RPMI8226 (cell line): ENCODE measurements around the gene DHX16.

Experiments
- DNase-seq: peaks from one replicate; pipeline ENCODE4 v3.0.0-alpha.2; 2015

The DHX16 gene

DNA sequence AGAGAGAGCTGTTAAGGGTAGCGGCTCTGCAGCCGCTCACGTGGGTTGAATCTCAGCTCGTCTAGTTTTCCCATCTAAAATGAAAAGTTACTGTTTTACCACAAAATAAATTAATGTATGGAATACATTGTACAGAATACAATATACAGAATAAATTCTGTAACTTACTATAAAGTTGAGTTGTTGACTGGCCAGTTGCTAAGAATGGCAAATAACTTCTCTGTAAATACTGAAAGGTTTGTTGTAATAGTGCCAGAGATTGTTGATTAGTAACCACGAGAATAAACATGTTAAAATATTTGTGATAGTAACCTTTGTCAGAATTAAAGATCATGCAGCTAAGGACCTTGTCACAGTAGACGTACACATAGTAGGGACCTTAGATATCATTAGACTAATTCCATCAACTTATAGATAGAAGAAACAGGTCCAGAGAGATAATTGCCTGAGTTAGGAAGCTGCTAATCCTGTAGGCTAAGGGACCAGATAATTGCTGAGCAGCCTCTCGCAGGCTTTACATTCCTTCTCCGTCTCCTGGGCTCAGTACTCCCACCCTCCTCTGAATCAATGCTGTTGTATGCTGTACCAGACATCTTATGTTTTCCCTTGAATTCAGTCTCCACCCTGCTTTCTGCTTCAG is 18.5 kb upstream of the DHX16 start:
- DNase-seq = no peak

DNA sequence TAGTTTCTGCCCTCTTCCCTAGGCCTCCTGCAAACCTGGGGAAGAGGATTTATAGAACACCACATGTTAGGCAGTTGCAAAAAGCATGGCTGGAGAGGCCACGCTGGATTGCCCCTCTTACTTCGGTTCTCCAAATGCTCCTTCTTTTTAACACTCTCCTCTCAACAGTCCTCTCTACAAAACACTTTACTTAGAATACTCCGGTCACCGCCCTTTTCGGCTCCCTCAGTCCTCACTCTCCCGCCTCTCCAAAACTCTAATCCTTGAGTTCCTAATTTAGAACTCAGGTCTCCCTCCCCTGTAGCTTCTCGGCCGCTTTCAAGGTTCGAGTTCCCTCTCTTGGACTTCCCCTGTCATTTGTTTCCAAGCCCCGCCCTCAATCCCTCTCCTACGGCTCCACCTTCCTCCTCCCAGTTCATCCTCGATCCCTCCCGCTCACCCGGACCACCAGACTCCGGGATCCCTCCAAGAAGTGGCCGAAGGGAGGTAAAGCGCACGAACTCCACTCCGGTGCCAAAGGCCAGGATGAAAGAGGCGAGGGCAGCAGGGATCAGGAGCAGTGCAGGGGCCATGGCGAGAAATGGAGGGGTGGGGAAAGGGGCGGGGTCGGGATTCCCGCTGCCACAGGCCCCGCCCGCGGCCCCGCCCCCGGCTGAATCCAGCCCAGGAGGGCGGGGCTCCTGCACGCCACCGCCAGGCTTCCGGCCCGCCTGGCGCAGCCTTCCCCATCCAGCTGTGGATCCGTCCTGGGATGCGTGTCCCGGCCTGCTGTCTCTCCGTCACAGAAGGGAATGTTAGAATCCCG is 17.8 kb upstream of the DHX16 start, which contains the start of gene NRM:
NRM (minus strand) TSS at position 582 of the 805 bp plus-strand sequence; CDS start at position 572, 10 bp downstream.
- DNase-seq = peak; percentile 91

DNA sequence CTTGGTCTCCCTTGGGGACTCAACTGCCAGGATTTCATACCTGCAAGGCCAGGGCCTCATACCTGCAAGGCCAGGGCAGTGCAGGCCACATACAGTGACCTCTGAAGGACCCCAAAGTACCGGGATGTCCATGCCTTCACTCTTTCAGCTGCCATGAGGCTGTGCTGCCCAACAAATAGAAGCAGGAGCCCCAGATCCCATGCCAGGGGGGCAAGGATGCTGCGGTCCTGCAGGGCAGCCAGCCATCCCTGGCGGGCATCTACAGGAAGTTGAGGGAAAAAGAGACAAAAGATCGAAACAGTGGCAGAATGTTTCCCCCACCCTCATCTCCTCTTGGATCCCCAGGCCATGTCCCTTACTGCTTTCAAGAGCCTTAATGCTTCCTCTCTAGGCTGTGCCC is 17.2 kb upstream of the DHX16 start:
- no peak for DNase-seq

DNA sequence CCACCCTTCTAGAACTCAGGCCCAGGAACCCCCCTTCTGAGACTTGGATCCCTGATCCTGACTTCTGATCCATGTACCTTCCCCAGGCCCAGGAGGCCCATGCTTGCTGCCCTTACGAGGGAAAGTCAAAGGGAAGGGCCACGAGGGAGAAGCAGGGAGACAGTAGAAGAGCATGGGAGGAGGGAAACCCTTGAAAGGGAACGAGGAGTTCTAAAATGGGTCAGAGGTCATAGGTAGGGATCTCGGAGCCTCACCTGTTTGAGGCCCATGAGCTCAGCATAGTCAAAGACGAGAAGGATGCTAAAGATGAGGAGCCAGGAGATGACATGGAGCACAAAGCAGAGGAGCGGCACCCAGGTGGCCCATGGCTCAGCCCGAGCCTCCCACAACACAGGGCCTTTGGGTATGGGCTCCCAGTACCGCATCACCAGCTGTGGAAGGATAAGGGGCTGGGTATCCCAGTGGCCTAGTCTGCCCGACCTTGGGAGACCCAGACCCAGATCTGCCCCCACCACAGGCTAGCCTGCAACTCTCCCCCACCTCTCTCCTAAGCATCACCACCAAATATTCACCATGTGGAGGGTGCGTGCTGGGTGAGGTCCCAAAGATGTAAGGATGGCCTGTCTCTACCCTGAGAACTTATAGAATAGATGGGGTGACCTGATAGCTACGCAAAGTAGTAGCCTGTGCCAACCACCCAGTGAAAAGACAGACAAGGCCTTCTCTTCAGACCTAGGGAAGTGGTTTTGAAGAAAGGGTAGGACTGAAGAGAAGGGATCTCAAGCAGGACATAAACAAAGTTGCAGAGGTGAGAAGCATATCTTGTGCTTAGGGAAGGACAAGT is 16.4 kb upstream of the DHX16 start:
- no peak for DNase-seq

DNA sequence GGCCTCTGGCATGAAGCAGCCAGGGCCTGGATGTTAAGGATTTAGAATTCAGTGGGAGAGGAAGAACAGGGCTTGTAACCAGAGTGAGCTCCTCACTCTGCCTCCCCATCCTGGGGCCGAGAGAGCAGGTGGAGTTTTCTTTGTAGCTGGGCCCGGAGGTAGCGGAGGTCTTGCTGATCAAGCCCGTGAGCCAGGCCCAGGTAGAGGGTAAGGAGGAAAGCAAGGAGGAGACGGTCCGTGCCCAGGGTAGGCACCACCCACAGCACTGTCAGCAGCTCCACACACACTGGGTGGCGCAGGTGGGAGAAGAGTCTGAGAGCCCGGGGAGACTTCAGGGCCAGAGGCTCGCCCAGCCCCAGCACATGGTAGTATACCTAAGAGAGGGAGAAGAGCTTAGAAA is 15.8 kb upstream of the DHX16 start:
- peak; percentile 25 for DNase-seq

DNA sequence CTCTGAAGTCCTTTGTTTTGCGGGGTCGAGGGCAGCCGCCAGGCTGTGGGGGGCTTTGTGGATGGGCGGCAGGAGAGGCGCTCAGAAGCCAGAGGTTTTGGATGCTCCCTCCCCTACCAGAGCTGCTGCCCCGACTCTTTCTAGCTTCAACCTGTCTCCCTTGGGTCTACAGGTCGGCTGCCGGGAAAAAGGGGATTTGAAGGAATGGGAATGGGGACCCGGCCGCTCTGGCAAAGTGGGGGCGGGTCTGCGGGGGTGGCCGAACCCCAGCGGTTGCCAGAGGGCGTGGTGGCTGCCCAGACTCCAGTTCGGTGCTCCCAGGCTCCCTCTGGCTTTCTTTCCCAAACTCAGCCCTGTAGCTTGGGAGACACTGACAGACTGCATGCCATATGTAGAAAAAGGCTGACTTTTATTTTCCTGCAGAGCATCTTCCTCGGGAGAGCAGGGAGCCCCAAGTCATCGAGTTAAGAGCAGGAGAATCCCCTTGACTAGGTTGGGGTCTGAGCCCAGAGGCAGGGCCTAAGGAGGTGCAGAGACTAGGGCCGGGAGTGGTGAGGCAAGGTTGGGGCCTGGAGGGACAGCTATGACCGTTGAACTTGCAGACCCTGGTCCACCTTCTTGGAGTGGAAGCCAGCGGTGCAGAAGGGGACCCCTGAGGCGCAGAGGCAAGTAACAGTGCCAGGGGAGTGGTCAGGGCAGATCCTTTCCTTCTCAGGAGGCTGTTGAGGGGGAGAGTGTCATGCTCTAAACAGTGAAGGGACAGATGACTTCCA is 15.0 kb upstream of the DHX16 start:
- no peak for DNase-seq

DNA sequence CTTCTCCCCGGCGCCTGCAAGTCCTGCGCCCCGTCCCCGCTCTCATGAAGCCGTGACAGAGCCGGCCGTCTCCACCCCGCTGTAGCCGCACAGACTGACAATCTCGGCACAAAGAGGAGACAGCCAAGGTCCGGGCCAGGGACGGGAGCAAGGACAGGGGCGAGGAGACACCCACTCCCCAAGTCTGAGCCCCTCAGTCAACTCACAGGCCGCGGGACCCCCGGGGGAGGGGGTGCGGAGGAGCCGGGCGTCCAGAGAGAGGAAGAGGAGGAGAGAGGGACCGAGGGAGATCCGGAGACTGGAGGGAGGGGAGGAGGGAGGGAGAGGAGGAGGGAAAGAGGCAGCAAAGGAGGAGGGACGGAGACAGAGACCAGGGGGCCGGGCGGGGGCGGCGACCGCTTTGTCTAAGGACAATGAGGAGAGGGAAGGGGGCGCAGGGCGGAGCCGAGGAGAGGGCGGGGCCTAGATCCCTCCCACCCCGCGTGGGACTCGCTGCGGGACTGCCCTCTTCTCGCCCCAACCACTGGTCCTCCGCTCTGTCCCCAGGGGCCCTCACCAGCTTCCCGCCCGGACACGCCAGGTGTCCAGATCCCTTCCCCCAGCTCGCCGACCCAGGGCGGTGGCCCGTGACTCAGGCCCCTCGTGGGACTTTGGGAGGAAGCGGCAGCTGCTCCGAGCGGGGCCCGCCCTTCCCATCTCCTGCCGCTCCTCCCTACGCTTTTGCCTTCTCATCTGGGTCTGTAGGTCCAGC is 14.3 kb upstream of the DHX16 start:
- peak; percentile 84 for DNase-seq

DNA sequence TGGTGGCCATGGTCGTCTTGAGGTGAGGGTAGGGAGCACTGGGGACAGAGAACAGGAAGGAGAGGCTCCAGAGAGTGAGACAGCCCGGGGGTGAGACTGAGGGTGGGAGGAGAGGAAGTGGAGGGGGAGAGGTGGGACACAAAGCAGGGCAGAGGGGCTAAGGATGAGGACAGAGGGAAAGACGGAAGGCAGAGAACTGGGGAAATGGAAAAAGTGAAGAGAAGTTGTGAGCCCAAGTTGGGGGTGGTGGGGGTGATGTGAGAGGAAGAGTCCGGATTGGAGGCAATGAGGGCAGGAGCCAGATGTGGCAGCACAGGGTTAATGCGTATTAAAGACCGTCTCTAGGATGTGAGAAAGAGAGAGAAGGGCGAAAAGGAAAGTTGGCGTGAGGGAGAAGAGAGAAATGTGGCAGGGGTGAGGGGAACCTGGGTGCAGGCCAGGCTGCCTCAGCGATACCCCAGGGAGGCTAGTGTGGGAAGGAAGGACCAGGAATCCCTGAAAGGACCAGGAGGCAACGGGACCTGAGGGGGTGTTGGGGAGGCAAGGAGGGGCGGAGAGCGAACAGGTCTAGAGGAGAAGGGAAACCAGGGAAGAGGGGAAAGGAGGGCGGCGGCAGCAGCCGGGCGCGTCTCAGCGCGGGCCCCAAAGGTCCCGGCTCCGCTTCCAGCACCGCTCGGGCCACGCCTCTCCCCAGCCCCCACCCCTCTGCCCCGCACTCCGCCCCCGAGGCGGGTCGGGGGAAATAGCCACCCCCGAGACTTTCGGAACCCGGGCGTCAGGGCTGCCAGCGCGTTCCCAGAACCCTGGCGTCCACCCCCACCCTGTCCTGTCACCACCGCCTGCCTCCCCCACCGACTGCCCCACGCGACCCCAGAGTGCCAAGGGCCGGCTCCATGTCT is 13.5 kb upstream of the DHX16 start, which contains the start of gene PPP1R18:
PPP1R18 (minus strand) TSS at position 637 of the 899 bp plus-strand sequence; CDS start at position 10, 627 bp downstream.
- DNase-seq = peak; percentile 86

DNA sequence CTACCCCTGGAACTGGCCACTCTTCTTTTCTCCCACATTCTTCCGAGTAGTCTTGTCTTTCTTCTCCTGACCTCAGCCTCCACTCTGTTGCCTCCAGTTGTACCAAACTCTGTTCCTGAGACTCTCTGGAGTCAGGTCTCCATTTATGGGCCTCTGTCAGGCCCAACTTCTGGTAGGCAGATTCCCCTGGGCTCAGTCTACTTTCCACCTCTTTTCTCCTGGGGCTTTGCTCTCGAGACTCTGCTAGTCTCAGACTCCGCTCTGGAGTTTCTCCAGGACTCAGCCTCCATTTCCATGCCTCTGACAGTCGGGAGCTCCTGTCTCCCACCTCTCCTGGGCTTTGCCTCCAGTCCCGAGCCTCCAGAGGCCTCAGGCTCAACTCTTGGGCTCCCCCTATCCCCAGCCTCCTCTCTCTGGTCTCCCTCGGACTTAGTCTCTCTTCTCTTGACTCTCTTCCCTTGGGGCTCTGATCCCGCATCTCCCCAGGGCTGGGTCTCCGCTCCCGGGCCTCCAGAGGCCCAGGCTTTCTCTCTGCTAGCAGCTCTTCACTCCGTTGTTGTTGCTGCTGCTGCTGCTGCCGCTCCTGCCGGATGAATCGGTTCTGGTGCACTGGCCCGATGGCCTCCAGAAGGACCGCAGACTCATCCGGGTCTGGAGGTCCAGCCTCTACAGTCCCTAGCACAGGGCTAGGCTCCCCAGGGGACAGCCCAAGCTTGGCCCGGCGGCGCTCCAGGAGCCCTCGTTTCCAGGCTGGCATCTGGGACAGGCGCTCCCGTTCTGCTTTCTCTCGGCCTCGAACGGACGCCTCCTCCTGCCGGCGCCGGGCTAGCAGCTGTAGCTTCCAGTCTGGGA is 12.6 kb upstream of the DHX16 start:
- peak; percentile 60 for DNase-seq

DNA sequence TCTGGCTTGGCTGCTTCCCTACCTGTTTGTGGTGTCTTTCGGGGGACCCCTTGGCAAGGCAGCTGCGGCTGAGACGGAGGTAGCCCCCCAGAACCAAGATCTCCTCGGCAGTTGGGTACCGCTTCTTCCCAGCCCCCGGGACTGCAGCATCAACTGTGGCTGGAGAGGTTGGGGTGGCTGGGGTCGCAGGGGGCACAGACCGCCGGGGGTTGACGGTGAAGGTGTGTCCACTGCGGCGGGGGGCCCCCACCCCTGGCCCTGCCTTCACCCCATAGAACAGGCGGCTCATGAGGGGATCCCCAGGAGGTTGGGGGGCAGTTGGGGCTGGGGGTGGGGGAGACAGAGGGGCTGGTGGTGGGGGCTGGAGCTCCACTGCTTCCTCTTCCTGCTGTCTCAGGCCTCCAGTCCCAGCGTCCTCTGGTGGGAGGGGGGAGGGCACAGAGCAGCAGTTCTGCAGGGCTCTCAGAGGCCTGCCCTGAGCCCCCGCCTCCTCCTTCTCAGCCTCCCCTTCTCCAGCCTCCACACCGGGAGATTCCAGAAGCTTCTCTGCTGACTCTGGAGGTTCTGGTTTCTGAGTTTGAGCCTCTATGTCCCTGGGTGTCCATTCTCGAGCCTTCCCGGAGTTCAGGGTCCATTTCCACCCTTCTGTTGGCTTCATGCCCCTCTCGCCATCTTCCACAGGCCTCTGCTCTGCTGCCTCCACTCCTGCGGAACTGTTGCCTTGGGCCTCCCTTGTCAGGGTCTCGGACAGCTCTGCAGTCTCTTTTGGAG is 11.8 kb upstream of the DHX16 start:
- DNase-seq = peak; percentile 77

DNA sequence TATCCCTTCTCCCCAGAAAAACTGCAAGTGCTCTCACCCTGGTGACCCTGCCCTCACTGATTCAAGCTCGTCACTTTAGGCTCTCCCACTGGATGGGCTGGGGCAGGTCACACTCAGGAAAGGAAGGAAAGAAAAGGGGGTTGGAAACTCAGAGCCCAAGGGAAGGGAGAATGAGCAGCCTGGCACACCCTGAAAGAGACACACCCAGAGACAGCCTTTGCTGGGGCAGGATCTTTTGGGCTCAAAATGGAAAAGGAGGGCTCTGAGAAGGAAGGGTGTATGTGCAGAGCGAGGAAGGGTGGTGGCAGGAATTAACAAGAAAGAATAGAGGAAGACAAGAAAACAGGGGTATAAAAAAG is 11.2 kb upstream of the DHX16 start:
- no peak for DNase-seq

DNA sequence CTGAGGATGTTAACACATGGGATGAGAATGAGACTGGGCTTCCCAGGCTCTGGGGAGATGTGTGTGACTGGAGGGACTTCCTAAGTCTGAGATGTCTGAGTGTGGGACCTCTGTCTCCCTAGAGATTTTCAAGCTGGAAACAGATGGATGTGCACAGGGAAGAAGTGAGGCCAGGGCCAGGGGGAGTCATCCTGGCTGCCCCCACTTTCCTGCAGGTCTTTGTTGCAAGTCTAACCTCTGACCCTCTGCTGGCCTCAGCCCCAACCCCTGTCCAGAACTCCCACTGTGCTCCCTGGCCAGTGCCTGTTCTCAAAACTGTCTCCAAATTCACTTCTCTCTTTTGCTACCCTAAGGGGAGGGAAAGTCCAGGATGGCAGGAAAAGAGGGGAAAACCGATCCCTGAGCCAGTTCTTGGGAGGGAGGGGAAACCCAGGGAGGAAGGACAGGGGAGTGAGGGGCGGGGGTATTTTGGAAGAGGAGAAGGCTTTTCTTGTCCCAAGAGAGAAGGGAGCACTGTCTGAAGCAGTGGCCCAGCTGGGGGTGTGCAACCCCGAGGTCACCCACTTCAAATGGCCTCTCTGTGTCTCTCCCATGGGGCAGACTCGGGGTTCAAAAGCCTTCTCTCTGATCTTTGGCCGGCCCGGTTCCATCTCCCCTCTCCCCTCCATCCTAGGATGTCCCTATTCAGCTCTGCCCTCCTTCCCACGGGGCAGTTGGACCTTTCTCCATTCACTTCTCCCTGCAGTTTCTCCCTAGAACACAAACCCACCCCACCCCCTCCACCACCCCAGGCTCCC is 10.6 kb upstream of the DHX16 start:
- no peak for DNase-seq

DNA sequence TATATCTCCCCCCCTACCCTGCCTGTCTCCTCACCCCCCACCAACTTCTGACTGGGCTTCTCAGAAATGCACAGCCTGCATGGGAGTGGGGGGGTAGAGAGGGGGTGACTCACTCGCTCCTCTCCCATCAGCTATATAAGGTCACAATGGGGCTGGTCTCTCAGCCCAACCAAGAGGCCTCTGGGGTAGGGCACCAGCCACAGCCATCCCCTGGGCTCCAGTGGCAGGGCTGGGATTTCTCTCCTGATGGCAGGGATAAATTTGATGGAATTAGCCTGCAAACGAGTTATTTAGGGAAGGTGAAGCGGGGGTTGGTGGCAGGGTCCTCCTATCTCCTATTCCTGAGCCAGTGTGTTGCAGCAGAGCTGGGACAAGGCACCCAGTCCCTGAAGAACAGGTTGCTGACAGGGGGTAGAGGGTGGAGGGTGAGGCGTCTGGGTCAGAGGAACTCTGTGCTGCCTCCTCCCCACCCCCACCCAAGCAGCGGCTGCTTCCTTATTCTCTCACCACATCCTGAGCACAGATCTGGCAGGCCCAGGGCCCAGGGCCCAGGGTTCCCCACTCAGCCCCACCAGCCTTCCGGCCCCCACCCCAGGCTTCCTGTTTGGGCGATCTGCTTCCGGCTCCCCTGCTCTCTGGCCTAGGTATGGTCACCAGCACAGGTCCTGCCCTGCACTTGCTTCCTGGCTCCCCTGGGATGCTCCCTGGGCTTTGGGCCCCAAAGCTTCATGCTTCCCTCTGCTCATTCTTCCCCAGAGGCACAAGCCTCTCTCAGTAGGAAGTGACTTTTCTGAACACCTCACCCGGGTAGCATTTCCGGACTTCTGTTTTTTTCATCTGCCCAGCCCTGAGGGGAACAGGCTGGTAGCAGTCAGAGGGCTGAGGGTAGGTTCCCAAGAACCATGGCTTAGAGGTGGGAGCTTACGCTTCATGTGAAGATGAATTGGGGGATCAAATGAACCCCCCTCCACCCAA is 9.6 kb upstream of the DHX16 start:
- DNase-seq = peak; percentile 96

DNA sequence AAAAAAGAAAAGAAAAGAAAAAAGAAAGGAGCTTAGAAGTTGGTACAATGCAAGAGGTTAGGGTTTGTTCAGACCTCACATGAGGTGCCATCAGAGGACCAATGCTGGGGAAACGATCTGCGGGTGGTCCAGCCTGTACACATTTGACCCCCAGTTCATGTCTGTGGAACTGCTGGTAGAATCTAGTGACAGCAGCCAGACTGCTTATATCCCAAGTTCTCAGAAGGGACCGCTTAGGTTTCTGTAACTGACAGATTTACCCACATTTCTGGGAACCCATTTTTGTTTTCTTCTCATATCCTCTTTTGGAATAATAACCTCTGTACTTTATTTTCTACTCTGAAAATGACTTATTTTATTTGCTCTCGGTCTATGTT is 8.9 kb upstream of the DHX16 start:
- DNase-seq = no peak

DNA sequence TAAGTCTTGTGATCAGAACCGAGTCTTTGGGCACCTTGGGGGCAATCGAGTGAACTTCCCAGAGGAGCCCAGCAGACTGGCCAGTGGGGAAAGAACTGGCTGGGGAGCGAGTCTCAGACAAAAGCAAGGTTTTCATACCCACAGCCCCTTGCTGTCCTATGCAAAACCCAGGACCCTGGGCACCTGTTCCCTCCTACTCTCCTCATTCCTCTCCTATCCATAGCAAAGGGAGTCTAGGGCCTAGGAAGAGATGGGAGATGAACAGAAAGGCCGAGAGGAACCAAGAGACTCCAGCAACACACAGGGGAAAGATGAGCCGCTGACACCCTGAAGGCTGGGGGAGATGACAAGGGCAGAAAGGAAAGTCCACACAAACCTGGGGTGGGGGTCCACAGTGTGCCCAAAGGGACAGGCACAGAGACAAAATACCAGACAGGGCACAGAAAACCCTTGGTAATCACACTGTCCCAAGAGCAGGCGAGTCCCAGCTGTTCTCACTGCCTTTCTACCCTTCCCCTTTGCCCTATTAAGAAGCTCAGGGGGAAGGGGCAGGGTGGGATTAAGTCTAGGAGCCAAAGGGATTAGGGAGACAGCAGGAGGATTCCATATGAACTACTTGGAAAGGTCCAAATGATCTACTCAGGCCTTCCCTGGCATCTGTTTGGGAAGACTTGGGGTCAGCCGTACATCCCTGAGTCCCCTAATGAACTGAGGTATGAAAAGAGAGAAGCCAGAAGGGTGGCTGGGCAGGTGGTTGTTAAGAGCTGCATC is 7.1 kb upstream of the DHX16 start:
- DNase-seq = no peak
